Liver (tissue), 9 donors: Measurements from ENCODE around the gene PLB1. TPM values are rescaled to one million over a fixed set of nuclear protein-coding genes. Genes with fewer than 3 reads are reported as not detected.

Experiments
- DNase-seq: peaks from one replicate; pipeline ENCODE4 v3.0.0-alpha.2; 2017; ENCODE audit warnings: low spot score
- H3K27ac ChIP-seq, 2 donors: one replicate each; pipeline ENCODE4 v1.7.0; 2013; ENCODE audit warnings: inconsistent platforms in 2 of 2, low read length in 2 of 2, control low read depth in 1 of 2, low read depth in 1 of 2, mild to moderate bottlenecking in 1 of 2
- H3K27me3 ChIP-seq, 4 donors: one replicate each; pipeline versions ENCODE4 v1.6.1 to v1.7.0; 2013; ENCODE audit warnings: low read length in 3 of 4, inconsistent platforms in 1 of 4, mild to moderate bottlenecking in 1 of 4, moderate library complexity in 1 of 4; ENCODE audit not compliant: control insufficient read depth in 4 of 4, insufficient read depth in 4 of 4
- H3K36me3 ChIP-seq, 4 donors: one replicate each; pipeline versions ENCODE4 v1.6.1 to v1.7.0; 2013; ENCODE audit warnings: low read length in 3 of 4, mild to moderate bottlenecking in 3 of 4, low read depth in 1 of 4, moderate library complexity in 1 of 4; ENCODE audit not compliant: control insufficient read depth in 4 of 4, insufficient read depth in 3 of 4
- H3K4me1 ChIP-seq, 4 donors: one replicate each; pipeline versions ENCODE4 v1.6.1 to v1.7.0; 2013; ENCODE audit warnings: low read length in 3 of 4, mild to moderate bottlenecking in 3 of 4, moderate library complexity in 1 of 4; ENCODE audit not compliant: control insufficient read depth in 4 of 4, insufficient read depth in 4 of 4
- H3K4me3 ChIP-seq, 3 donors: one replicate each; pipeline versions ENCODE4 v1.6.1 to v1.7.0; 2013; ENCODE audit warnings: low read length in 3 of 3, control low read depth in 1 of 3, low read depth in 1 of 3, mild to moderate bottlenecking in 1 of 3
- H3K9ac ChIP-seq, 2 donors: one replicate each; pipeline ENCODE4 v1.7.0; 2013; ENCODE audit warnings: low read length in 2 of 2, mild to moderate bottlenecking in 2 of 2, moderate library complexity in 2 of 2, control low read depth in 1 of 2, low read depth in 1 of 2
- H3K9me3 ChIP-seq, 4 donors: one replicate each; pipeline versions ENCODE4 v1.6.1 to v1.7.0; 2013; ENCODE audit warnings: low read length in 3 of 4; ENCODE audit not compliant: control insufficient read depth in 4 of 4
- ATF3 ChIP-seq: IDR thresholded peaks from 2 replicates; pipeline ENCODE4 v1.6.1; 2016; ENCODE audit warnings: antibody characterized with exemption
- CTCF ChIP-seq: fragments of 150-350 bp; IDR thresholded peaks from 2 replicates; pipeline ENCODE4 v1.5.1; 2017; ENCODE audit warnings: improper control_type of control experiment, low read depth, low read length; ENCODE audit not compliant: missing input control
- EGR1 ChIP-seq, 2 donors: IDR thresholded peaks; 2 replicates each; pipeline ENCODE4 v1.6.1; 2016 to 2018; ENCODE audit warnings: antibody characterized with exemption in 2 of 2, low read depth in 2 of 2
- GABPA ChIP-seq, 2 donors: IDR thresholded peaks in 1 of 2; conservative IDR thresholded peaks in 1 of 2; 2 replicates each; pipeline ENCODE4 v1.6.1; 2016; ENCODE audit warnings: antibody characterized with exemption in 2 of 2, mild to moderate bottlenecking in 1 of 2, moderate library complexity in 1 of 2
- HNF4A ChIP-seq, 2 donors: conservative IDR thresholded peaks; 2 replicates each; pipeline ENCODE4 v1.6.1; 2016; ENCODE audit warnings: antibody characterized with exemption in 2 of 2, mild to moderate bottlenecking in 2 of 2
- HNF4G ChIP-seq: IDR thresholded peaks from 2 replicates; pipeline ENCODE4 v1.6.1; 2016; ENCODE audit warnings: antibody characterized with exemption
- JUND ChIP-seq, 2 donors: IDR thresholded peaks; 2 replicates each; pipeline ENCODE4 v1.6.1; 2016; ENCODE audit warnings: antibody characterized with exemption in 2 of 2
- NR2F2 ChIP-seq: IDR thresholded peaks from 2 replicates; pipeline ENCODE4 v1.6.1; 2016; ENCODE audit warnings: antibody characterized with exemption
- RAD21 ChIP-seq, 2 donors: IDR thresholded peaks; 2 replicates each; pipeline ENCODE4 v1.6.1; 2016; ENCODE audit warnings: antibody characterized with exemption in 2 of 2, mild to moderate bottlenecking in 2 of 2
- RXRA ChIP-seq, 2 donors: IDR thresholded peaks; 2 replicates each; pipeline ENCODE4 v1.6.1; 2017 to 2018; ENCODE audit warnings: antibody characterized with exemption in 2 of 2, mild to moderate bottlenecking in 1 of 2
- SP1 ChIP-seq: IDR thresholded peaks from 2 replicates; pipeline ENCODE4 v1.6.1; 2018; ENCODE audit warnings: antibody characterized with exemption, mild to moderate bottlenecking
- YY1 ChIP-seq: IDR thresholded peaks from 2 replicates; pipeline ENCODE4 v1.6.1; 2016; ENCODE audit warnings: antibody characterized with exemption, mild to moderate bottlenecking
- WGBS: extraction: QIAGEN DNeasy Blood & Tissue Kit; methylation state at CpG from one replicate; pipeline ENCODE4 v1.1.7; 2013; 5-methylcytosine and 5-hydroxymethylcytosine counted together
- polyA plus RNA-seq, 2 donors: library from polyadenylated mRNA; stranded (reverse) in 1 of 2; unstranded in 1 of 2; fragments of 200-250 nt in 1 of 2; fragments of >200 nt in 1 of 2; fragmentation: Nextera tagmentation in 1 of 2; extraction: Ambion mirVana in 1 of 2; gene quantifications; one replicate each; pipeline versions ENCODE4 v1.2.1 to v1.2.3, GENCODE V29; 2013 to 2015
- total RNA-seq, 2 donors: library from RNA; depleted of rRNA; stranded (reverse); fragments of >200 nt; gene quantifications; one replicate each; pipeline ENCODE4 v1.2.3, GENCODE V29; 2014
- donor health status: healthy.
- donor health status: healthy.
- donor health status: healthy.
- donor health status: healthy.
- donor health status: healthy.

The PLB1 gene
- total and polyA plus RNA-seq, 4 donors: 0.58 to 4.5 (median 1.6) TPM

GRCh38 chr2:28530782-28531181 lies 34.9 kb downstream of the PLB1 start:
- H3K9ac ChIP-seq: no peak overlapping the region
- WGBS: 69% methylated on average over 3 of the region's 3 CpGs
- H3K36me3 ChIP-seq: no peaks in the 10 kb centered on the region
- H3K4me3 ChIP-seq: no peak overlapping the region
- H3K27ac ChIP-seq: no peak overlapping the region
- H3K9me3 ChIP-seq: no peaks in the 10 kb centered on the region
- no peak for TF ChIP-seq ATF3
- no peak for TF ChIP-seq NR2F2
- no peaks in the 10 kb centered on the region for H3K4me1 ChIP-seq
- H3K27me3 ChIP-seq: no peaks in the 10 kb centered on the region
- DNase-seq: no peak

DNA sequence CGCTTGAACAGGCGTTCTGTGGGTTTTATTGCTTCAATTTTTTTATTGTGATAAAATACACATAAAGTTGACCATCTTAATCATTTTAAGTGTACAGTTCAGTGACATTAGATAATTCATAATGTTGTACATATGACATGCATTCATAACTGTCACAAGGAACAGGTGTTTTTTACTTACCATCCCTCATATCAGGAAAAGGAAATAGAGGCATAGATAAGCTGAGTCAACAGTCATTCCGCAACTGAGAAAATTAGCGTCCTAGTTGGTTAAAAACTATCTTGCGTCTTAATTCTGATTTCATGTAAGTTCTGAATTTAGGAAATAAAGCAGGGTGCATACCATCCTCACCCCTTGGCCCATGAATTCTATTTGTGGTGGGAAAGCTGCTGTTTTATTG lies 36.5 kb downstream of the PLB1 start:
- H3K27me3 ChIP-seq: no peaks in the 10 kb centered on the region
- H3K4me1 ChIP-seq: no peaks in the 10 kb centered on the region
- no peak overlapping the region for H3K4me3 ChIP-seq
- no peak for DNase-seq
- WGBS: 72% methylated on average over 5 of the region's 5 CpGs
- no peak overlapping the region for H3K9ac ChIP-seq
- H3K36me3 ChIP-seq: no peaks in the 10 kb centered on the region
- H3K27ac ChIP-seq: no peak overlapping the region
- no peaks in the 10 kb centered on the region for H3K9me3 ChIP-seq
- no peak for TF ChIP-seq CTCF
- no peak for TF ChIP-seq HNF4G
- TF ChIP-seq EGR1 (IDR thresholded peaks at IDR 0.05; ENCODE audit: low read depth in 2 of 2): no peak
- no peak for TF ChIP-seq RAD21 (IDR thresholded peaks at IDR 0.05)
- TF ChIP-seq HNF4A (conservative IDR thresholded peaks at IDR 0.05): no peak
- no peak for TF ChIP-seq YY1
- no peak for TF ChIP-seq JUND (IDR thresholded peaks at IDR 0.05)
- TF ChIP-seq RXRA (IDR thresholded peaks at IDR 0.05): no peak
- TF ChIP-seq SP1: no peak

DNA sequence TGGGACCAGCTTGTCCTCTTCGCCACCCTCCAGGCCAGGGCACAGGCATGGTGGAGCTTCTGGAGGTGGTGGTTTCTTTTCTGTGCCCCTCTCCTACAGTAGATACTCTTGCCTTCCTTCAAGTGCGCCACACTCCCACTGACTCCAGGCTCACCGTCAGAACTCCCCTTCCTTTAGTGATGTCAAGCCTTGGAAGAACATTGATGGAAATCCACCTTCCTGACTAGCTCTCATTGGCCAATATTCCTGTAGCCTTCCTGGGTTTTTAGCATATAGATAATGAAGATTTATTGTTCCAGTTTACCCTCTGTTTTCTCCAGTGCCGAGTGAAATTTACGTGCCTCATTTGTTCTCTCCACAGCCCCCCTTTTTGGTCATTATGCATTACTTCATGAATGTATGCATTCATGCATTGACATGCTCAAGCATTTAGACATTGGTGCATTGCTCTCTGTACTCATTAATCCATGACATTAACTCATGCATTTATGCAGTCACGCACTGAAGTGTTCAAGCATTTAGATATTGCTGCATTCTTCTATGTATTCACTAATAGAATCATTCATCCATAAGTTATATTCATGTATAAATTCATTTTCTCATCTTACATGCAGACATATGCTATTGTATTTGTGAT lies 37.3 kb downstream of the PLB1 start:
- WGBS: 80% methylated on average over 6 of the region's 6 CpGs
- Histone ChIP-seq H3K9me3 (no peaks in the 10 kb centered on the region), H3K27me3 (no peaks in the 10 kb centered on the region), H3K4me1 (no peaks in the 10 kb centered on the region), H3K4me3 (no peak overlapping the region), H3K36me3 (no peaks in the 10 kb centered on the region), H3K9ac (no peak overlapping the region), H3K27ac (no peak overlapping the region)
- TF ChIP-seq RXRA (IDR thresholded peaks at IDR 0.05) (no peak), RAD21 (IDR thresholded peaks at IDR 0.05) (no peak), GABPA (IDR thresholded peaks at IDR 0.05 in 1 of 2, conservative IDR thresholded peaks at IDR 0.05 in 1 of 2) (no peak)
- no peak for DNase-seq

DNA sequence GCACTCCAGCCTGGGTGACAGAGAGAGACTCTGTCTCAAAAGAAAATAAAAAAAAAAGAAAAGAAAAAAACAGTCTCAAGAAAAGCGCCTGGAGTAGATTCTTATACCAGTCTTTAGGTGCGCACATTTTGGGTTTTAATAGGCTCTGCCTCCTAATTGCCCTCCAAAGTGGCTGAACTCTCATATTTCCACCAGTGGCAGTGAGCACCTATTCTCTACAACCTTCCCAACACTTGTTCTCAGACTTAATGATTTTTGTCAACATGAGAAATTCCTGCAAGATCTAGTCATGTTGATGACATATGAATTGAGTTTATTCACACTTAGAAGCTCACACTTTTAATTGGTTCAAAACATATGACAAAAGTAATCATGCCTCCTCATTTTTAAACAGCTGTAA lies 39.0 kb downstream of the PLB1 start:
- no peak for DNase-seq
- WGBS: 95% methylated on average over 2 of the region's 2 CpGs
- H3K4me3 ChIP-seq: no peak overlapping the region

More for the DNA sequence above, 39.0 kb downstream of the PLB1 start:
- TF ChIP-seq RAD21 (IDR thresholded peaks at IDR 0.05): no peak
- H3K9ac ChIP-seq: no peak overlapping the region
- no peaks in the 10 kb centered on the region for H3K27me3 ChIP-seq
- H3K27ac ChIP-seq: no peak overlapping the region
- no peaks in the 10 kb centered on the region for H3K4me1 ChIP-seq
- H3K36me3 ChIP-seq: no peaks in the 10 kb centered on the region
- H3K9me3 ChIP-seq: no peaks in the 10 kb centered on the region
